HS-27A (cell line): ENCODE data around the gene INPP5A.
"Not testable (repeated sequence)": the region's sequence is repeated elsewhere in the genome, so short reads cannot be mapped to it uniquely, and the experiment has no call there.

ENCODE experiments used
- DNase-seq: peaks from one replicate; pipeline ENCODE4 v3.0.0-alpha.2; 2012; ENCODE audit warnings: low read depth, missing footprints

Gene INPP5A

DNA sequence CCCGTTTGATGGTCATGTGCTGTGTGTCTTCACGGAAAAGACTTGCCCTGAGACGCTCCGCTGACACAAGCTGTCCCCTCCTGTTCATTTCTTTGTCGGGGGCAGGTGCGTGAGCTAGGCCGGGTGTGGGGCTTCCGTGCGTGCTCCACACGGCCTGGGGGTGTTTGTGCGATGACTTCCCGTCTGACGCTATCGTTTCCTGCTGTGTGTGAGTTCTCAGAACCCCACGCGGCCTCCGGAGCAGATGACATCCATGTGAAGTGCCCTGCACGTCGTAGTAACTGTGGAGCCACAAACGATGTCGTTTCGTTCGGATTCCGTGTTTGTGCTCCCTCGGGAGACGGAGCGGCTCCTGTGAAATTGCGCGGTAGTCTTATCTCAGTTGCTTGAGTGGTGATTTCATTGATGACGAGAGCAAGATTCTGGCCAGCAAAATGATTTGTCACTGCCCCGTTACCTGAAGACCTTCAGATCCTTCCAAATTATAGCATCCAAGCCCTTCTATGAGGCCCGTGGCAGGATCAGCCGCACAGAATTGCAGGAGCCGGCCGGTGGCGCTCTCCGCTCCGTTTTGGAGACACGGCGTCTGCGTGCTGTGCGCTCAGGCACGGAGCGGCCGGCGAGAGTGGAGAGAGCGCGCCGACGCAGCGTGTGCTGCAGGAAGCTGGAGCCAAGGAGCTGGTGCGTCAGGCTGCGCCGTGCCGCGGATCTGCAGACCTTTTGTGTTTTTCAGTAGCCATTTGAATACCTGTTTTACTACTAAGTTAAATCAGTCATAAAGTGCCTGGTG is 153.4 kb downstream of the INPP5A start:
- no peak for DNase-seq

DNA sequence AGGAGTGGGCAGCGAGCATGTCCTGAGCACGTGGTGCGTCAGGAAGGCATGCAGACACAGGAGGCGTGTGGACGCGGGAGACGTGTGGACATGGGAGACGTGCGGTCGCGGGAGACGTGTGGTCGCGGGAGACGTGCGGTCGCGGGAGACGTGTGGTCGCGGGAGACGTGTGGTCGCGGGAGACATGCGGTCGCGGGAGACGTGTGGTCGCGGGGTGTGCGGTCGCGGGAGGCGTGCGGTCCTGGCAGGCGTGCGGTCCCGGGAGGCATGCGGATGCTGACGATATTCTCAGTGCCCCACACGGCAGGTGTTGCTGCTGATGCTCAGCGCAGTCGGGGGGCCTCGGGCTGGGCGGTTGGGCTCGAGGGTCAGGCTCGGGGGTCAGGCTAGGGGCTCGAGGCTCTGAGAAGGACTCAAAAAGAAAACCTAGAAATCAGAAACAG is 154.1 kb downstream of the INPP5A start:
- no peak for DNase-seq

DNA sequence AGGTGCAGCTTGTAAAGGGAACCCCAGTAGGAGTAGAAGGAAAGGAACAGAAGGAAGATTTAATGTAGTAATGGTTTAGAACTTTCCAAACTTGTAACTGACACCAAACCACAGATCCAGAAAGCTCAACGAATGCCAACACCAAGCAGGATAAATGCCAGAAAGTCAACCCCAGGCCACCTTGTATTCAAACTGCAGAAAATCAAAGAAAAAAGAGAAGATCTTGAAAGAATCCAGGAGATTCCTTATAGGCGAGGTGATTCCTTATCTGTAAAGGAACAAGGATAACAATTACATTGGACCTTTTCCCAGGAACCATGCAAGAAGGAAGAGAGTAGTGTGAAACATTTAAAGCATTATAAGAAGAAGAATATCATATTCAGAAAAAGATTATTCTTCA is 154.7 kb downstream of the INPP5A start:
- DNase-seq: no peak

DNA sequence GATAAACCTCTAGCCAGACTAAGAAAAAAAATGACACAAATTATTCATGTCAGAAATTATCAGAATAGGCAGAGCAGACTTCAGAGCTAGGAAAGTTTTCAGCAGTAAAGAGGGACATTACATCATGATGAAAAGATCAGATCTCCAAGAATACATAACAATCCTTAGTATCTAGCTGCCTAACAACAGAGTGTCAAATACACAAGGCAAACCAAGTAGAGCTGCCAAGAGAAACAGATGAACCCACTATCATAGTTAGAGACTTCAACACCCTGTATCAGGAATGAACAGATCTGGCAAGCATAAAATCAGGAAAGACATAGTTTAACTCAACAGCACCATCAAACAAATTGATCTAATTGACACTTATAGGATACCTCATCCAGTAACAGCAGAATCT is 156.1 kb downstream of the INPP5A start:
- DNase-seq: no peak

DNA sequence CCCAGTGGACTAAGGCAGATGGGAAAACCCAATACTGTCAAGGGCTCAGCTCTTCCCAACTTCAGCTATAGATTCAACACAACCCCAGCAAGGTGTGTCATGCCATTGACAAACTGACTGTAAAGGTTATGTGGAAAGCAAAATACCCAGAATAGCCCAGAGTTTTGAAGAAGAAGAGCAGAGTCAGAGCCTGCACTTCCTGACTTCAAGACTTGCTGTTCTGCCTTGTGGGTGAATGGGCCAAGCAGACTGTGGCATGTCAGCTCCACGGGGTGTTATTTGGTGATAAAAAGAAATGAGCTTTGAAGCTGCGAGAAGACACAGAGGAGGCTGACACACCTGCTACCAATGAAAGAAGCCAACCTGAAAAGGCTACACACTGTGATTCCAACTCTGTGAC is 158.6 kb downstream of the INPP5A start:
- DNase-seq: no peak

DNA sequence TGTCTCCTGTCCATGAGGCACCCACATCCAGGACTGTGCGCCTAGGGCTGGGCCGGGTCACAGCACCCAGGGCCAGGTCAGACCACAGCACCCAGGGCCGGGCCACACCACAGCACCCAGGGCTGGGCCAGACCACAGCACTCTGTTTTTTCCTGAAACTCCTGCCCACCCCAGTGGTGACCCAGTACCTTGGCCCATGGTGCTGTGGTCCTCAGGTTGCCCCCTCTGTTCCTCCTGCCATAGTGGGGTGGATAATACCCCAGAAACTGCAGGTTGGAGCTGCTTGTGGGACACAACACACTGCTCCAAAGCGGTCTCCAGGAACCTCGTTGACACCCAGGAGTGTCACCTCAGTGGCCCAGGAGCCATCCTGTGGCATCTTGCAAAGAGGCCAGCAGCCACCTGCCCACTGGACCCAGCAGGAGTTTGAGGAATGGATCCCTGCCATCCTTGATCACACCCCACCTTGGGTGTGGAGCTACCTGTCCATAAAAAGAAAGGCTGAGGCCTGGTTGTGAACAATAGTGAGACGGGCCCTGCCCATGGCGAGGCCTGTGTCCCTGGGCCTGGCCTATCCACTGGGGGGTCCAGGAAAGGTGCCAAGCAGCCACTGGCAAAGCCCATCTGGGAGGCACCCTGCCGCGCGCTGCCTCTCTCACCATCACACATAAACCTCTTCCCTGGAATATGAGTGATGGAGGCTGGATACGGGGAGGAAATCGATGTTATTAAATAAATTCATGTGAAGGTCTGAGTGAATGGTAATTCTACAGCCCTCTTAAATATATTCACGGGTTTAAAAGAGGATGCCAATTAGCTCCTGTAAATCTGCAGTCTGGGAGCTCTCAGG is 159.4 kb downstream of the INPP5A start:
- no peak for DNase-seq

GRCh38 chr10:132697578-132698200 is 160.1 kb downstream of the INPP5A start:
- DNase-seq: no peak

DNA sequence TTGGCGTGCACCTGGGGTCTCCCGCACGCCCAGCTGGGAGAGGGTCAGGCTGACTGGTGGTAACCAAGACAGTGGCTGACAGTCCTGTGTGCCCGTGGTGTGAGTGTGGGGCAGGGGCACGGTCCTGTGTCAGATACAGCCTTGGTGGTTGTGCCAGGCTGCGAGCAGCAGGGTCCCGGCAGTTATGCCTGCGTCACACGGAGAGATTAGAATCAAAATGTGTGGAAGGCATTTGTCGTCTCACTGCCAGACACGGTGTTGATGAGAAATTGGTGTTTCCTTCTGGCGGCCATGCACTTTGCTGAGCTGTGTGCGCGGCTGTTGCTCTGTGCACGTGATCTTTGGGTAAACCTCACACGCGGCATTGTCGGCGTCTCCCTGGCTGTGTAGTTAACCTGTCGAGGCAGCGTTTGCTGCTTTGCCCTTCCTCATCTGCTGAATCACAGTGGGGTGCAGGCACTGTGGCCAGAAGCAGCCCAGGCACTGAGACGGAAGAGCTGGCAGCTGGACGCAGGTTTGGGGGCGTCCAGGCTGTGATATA is 160.7 kb downstream of the INPP5A start:
- no peak for DNase-seq

GRCh38 chr10:132698761-132699391 is 161.3 kb downstream of the INPP5A start:
- DNase-seq: no peak

GRCh38 chr10:132699411-132700155 is 162.0 kb downstream of the INPP5A start:
- no peak for DNase-seq

DNA sequence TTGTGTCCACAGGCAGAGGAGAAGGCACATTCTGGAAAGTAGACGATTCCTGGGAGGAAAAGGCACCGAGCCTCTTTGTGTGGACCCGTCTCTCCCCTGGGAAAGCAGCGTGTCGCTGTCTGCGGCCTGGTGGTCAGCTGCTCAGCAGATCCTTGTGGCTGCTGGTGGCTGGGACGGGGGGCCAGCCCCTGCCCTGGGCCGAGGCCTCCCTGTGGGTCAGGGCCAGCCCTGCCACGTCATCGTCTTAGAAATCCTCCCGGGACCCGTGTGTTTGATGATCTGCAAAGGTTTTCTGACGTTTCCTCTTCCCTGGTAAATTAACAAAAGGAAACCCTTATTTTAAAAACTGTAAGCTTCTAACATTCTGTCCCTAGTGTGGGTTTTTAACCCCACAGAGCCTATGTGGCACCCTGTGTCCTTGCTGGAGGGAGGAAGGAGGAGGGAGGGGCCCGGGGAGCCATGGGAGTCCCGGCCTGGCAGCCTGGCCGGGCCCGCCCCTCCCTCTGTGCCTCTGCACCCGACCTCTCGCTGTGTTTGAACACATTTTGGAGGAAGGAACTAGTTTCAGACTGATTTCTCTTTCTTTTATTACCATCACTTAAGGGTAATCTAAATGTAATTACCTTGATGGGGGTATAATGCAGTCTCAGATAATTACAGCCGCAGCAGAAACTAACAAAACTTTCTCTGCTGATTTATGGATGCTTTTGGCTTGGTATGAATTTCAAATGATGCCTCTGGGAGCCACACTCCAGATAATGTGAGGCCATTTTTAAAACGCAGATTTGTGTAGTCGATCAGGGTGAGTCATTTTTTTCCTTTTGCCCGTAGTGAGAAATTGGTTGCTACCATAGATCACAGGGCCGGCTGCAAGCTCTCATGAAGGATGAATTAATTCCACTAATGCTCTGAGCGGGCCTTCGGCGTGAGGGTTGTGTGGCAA is 162.8 kb downstream of the INPP5A start:
- no peak for DNase-seq

GRCh38 chr10:132701099-132701845 is 163.7 kb downstream of the INPP5A start:
- no peak for DNase-seq

- no peak for DNase-seq
Measured at GRCh38 chr10:132701846-132702190, 164.2 kb downstream of the INPP5A start.

GRCh38 chr10:132702601-132703418 is 165.2 kb downstream of the INPP5A start:
- DNase-seq: no peak

GRCh38 chr10:132703419-132704007 is 165.9 kb downstream of the INPP5A start:
- no peak for DNase-seq

GRCh38 chr10:132704008-132704814 is 166.6 kb downstream of the INPP5A start:
- no peak for DNase-seq

DNA sequence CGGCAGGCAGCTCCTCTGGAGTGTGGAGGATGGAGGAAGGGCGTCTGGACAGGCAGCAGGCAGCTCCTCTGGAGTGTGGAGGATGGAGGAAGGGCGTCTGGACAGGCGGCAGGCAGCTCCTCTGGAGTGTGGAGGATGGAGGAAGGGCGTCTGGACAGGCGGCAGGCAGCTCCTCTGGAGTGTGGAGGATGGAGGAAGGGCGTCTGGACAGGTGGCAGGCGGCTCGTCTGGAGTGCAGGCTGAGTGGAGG is 167.2 kb downstream of the INPP5A start:
- DNase-seq: not testable (repeated sequence)

DNA sequence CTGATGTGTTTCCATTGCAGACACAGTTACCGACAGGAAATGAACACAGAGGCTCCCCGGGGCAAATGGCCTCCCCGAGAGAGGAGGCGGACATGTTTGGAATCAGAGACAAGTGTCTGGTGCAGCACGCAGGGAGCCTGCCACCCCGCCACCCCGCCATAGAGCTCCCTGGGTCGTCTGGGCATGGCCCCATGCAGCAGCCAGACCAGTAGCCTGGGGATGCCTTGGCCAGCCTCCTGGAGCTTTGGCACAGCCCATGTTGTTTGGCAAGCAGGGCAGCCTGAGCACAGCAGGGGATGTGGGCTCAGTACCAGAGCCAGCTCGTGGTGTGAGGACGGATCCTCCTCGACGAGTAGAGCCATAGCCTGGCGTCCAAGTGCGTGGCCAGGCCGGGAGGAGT is 167.6 kb downstream of the INPP5A start:
- DNase-seq: no peak
